PC-9 (cell line): Measurements from ENCODE around the gene HEG1. TPM values are rescaled to one million over a fixed set of nuclear protein-coding genes. Genes with fewer than 3 reads are reported as not detected.

ENCODE experiments used
- BruUV-seq: library from RNA; stranded (reverse); fragments of 400-500 nt; replicated peaks from 2 replicates; lab custom pipeline; 2021; lab: Mats Ljungman, UMichigan
- CTCF ChIA-PET: fragments of 300-600 bp; sonication (Branson Sonifier 250); formaldehyde crosslinking; loops from one replicate; lab custom pipeline; 2022; ENCODE audit warnings: antibody characterized with exemption; lab: Charles Lee
- POLR2A ChIA-PET: fragments of 300-600 bp; sonication (Branson Sonifier 250); formaldehyde crosslinking; loops from one replicate; lab custom pipeline; 2022; ENCODE audit warnings: antibody characterized with exemption; ENCODE audit not compliant: unreplicated experiment; lab: Charles Lee
- DNase-seq, 2 experiments: peaks; one replicate each; pipeline versions ENCODE4 v3.0.0 to v3.0.0-alpha.2; 2015 to 2022; ENCODE audit warnings: mixed read lengths in 1 of 2
- H2AFZ ChIP-seq: fragments of 200-600 bp; sonication (generic); 2 replicates; pipeline ENCODE4 v1.8.1; 2017; ENCODE audit warnings: antibody characterized with exemption
- H3F3A ChIP-seq: fragments of 200-600 bp; sonication (generic); 2 replicates; pipeline ENCODE4 v1.8.1; 2017; ENCODE audit warnings: antibody characterized with exemption, mild to moderate bottlenecking, low read depth; ENCODE audit not compliant: insufficient read depth
- H3K27ac ChIP-seq: fragments of 200-600 bp; sonication (generic); 2 replicates; pipeline ENCODE4 v1.6.1; 2016; ENCODE audit warnings: mixed run types
- H3K27me3 ChIP-seq: fragments of 200-600 bp; sonication (generic); 2 replicates; pipeline ENCODE4 v1.6.1; 2016; ENCODE audit warnings: low read depth, mixed run types; ENCODE audit not compliant: insufficient read depth
- H3K36me3 ChIP-seq: fragments of 200-600 bp; sonication (generic); 2 replicates; pipeline ENCODE4 v1.6.1; 2016; ENCODE audit warnings: low read depth, mixed run types
- H3K4me1 ChIP-seq: fragments of 200-600 bp; sonication (generic); replicated peaks from 2 replicates; pipeline ENCODE4 v1.6.1; 2016; ENCODE audit warnings: mixed run types; ENCODE audit not compliant: insufficient read depth
- H3K4me2 ChIP-seq: fragments of 200-600 bp; sonication (generic); 2 replicates; pipeline ENCODE4 v1.6.1; 2017; ENCODE audit warnings: mixed run types
- H3K4me3 ChIP-seq: fragments of 200-600 bp; sonication (generic); 2 replicates; pipeline ENCODE4 v1.6.1; 2016; ENCODE audit warnings: mixed run types
- H3K79me2 ChIP-seq: fragments of 200-600 bp; sonication (generic); 2 replicates; pipeline ENCODE4 v1.6.1; 2017; ENCODE audit warnings: low read depth, mixed run types
- H3K9me2 ChIP-seq: fragments of 200-600 bp; sonication (generic); 2 replicates; pipeline ENCODE4 v1.8.1; 2017; ENCODE audit warnings: mild to moderate bottlenecking; ENCODE audit not compliant: insufficient read depth
- H3K9me3 ChIP-seq: fragments of 200-600 bp; sonication (generic); 2 replicates; pipeline ENCODE4 v1.8.1; 2016; ENCODE audit warnings: low read depth; ENCODE audit not compliant: insufficient read depth
- H4K20me1 ChIP-seq: fragments of 200-600 bp; sonication (generic); 2 replicates; pipeline ENCODE4 v1.8.1; 2017; ENCODE audit not compliant: insufficient read depth
- CTCF ChIP-seq: fragments of 200-600 bp; sonication (generic); conservative IDR thresholded peaks from 2 replicates; pipeline ENCODE4 v1.6.1; 2017; ENCODE audit warnings: mixed run types, antibody characterized with exemption, mild to moderate bottlenecking, moderate library complexity
- EZH2 ChIP-seq: fragments of 200-600 bp; sonication (generic); IDR thresholded peaks from 2 replicates; pipeline ENCODE4 v1.8.0; 2017; ENCODE audit warnings: antibody characterized with exemption, low read depth
- intact Hi-C: fragments of 100-400 bp; cut with micrococcal nuclease; formaldehyde crosslinking; loops from one replicate; pipeline ENCODE4 v1.10.0; 2022; ENCODE audit not compliant: unreplicated experiment
- total RNA-seq: library from RNA; stranded (reverse); gene quantifications from 2 replicates; pipeline ENCODE4 v1.2.3, GENCODE V29; 2021

HEG1 gene
- total RNA-seq, 1 experiment from 2014 or later = 33.5 TPM

GRCh38 chr3:125037498-125038150 lies 18.2 kb downstream of the HEG1 start:
- Histone ChIP-seq H3K27me3 (no peaks in the 10 kb centered on the region), H3K4me2 (no peak overlapping the region), H3K79me2 (no peaks in the 10 kb centered on the region), H3K27ac (no peak overlapping the region), H3K36me3 (no peaks in the 10 kb centered on the region), H2AFZ (no peak overlapping the region), H3K9me3 (peaks cover 4% of the 10 kb centered on the region; the same call in 1 of the 2 replicates), H3K9me2 (no peaks in the 10 kb centered on the region; the same call in 1 of the 2 replicates), H4K20me1 (no peaks in the 10 kb centered on the region), H3K4me1 (no peaks in the 10 kb centered on the region), H3K4me3 (no peak overlapping the region), H3F3A (no peaks in the 10 kb centered on the region)
- no peak for DNase-seq
- no TSS peak for BruUV-seq
- intact Hi-C loops = no loop called here
- TF ChIP-seq CTCF (no peak), EZH2 (no peak)
- POLR2A ChIA-PET = interaction anchor here (0.5 kb wide), 1 partner anchor 453 kb away, joined by 12 read pairs; no protein-coding TSS in a partner anchor
- CTCF ChIA-PET = no interaction called here

- no peaks in the 10 kb centered on the region for H3K27me3 ChIP-seq
- H3K4me1 ChIP-seq = no peaks in the 10 kb centered on the region
- BruUV-seq = no TSS peak
- H3K27ac ChIP-seq = no peak overlapping the region
- H3K4me2 ChIP-seq = no peak overlapping the region
- no peaks in the 10 kb centered on the region for H3K36me3 ChIP-seq
- POLR2A ChIA-PET = no interaction called here
- H3K9me3 ChIP-seq = peaks cover 4% of the 10 kb centered on the region; the same call in 1 of the 2 replicates
- no peaks in the 10 kb centered on the region for H3K9me2 ChIP-seq
- intact Hi-C loops = no loop called here
- CTCF ChIA-PET = no interaction called here
- TF ChIP-seq CTCF = no peak
- no peak for TF ChIP-seq EZH2
- no peak overlapping the region for H3K4me3 ChIP-seq
- no peak overlapping the region for H2AFZ ChIP-seq
- no peaks in the 10 kb centered on the region for H4K20me1 ChIP-seq
- no peaks in the 10 kb centered on the region for H3K79me2 ChIP-seq
- no peaks in the 10 kb centered on the region for H3F3A ChIP-seq
- no peak for DNase-seq
Measured at GRCh38 chr3:125035217-125035616, 20.6 kb downstream of the HEG1 start.

- Histone ChIP-seq H3K4me1 (no peaks in the 10 kb centered on the region), H3K36me3 (no peaks in the 10 kb centered on the region), H3K4me2 (no peak overlapping the region), H3K27me3 (no peaks in the 10 kb centered on the region), H3K4me3 (no peak overlapping the region), H3F3A (no peaks in the 10 kb centered on the region), H3K9me2 (no peaks in the 10 kb centered on the region), H3K79me2 (no peaks in the 10 kb centered on the region), H4K20me1 (no peaks in the 10 kb centered on the region), H2AFZ (no peak overlapping the region), H3K9me3 (peaks cover 4% of the 10 kb centered on the region; the same call in 1 of the 2 replicates), H3K27ac (no peak overlapping the region)
- intact Hi-C loops = no loop called here
- no TSS peak for BruUV-seq
- TF ChIP-seq EZH2 (no peak), CTCF (no peak)
- ChIA-PET CTCF (interaction anchor here (0.5 to 0.6 kb wide), 2 partner anchors 369 to 380 kb away, joined by 4 read pairs; no protein-coding TSS in a partner anchor), POLR2A (no interaction called here)
- DNase-seq = no peak
Measured at GRCh38 chr3:125033616-125034015, 22.2 kb downstream of the HEG1 start.
